K562 (cell line): ENCODE measurements around the gene SLC44A2. TPM values are rescaled to one million over a fixed set of nuclear protein-coding genes. Genes with fewer than 3 reads are reported as not detected.
A peak's percentile ranks its signal among the peaks of the same experiment; 100 is the strongest.

ENCODE experiments used
- ATAC-seq: fragments of 200-7000 bp; cut with Tn5 transposase; 3 replicates; pipeline ENCODE4 v1.9.1; 2020; ENCODE audit warnings: moderate library complexity
- BruUV-seq: library from RNA; stranded (reverse); fragments of 400-500 nt; replicated peaks from 2 replicates; lab custom pipeline; 2021; lab: Mats Ljungman, UMichigan
- CTCF ChIA-PET: fragments of 300-600 bp; formaldehyde crosslinking; extraction: SDS; loops from one replicate; lab custom pipeline; 2021; ENCODE audit warnings: low intra/inter-chr PET ratio; lab: Yijun Ruan, JAX
- POLR2A ChIA-PET: fragments of 300-600, 350-650 bp; sonication (Branson Sonifier 250); formaldehyde crosslinking; extraction: SDS; loops from one replicate; lab custom pipeline; 2021; ENCODE audit warnings: antibody characterized with exemption, inconsistent platforms; lab: Yijun Ruan, JAX
- DNase-seq, 4 experiments: peaks; one replicate each; pipeline versions ENCODE4 v3.0.0 to v3.0.0-alpha.2; 2011 to 2018; ENCODE audit warnings: low spot score in 3 of 4, mixed read lengths in 3 of 4; ENCODE audit errors: extremely low read depth in 1 of 4
- FAIRE-seq: peaks from 2 replicates; lab custom pipeline; 2011; peaks lifted over from hg19 to GRCh38; lab: Jason Lieb, UNC
- H2AFZ ChIP-seq: 2 replicates; pipeline ENCODE4 v1.6.0; 2011; ENCODE audit warnings: low read depth, low read length, control low read depth, inconsistent platforms
- H3K27ac ChIP-seq: fragments of 200-600 bp; 3 replicates; pipeline ENCODE4 v1.8.0; 2011; ENCODE audit warnings: low read depth, mild to moderate bottlenecking, control low read depth, inconsistent platforms, low read length, moderate library complexity, mixed read lengths; ENCODE audit errors: extremely low read depth
- H3K27me3 ChIP-seq, 2 experiments: fragments of 300-600 bp in 1 of 2; 2 replicates in 1 of 2; 3 replicates in 1 of 2; pipeline versions ENCODE4 v1.6.0 to v1.8.0; 2011; ENCODE audit warnings: inconsistent platforms in 2 of 2, low read length in 2 of 2, mild to moderate bottlenecking in 1 of 2, mixed read lengths in 1 of 2, moderate library complexity in 1 of 2; ENCODE audit not compliant: control insufficient read depth in 2 of 2, insufficient read depth in 2 of 2
- H3K36me3 ChIP-seq: fragments of 300-600 bp; 3 replicates; pipeline ENCODE4 v1.8.0; 2011; ENCODE audit warnings: mild to moderate bottlenecking, low read length, inconsistent platforms; ENCODE audit not compliant: control insufficient read depth, insufficient read depth
- H3K4me1 ChIP-seq, 2 experiments: fragments of 200-600 bp in 1 of 2; replicated peaks in 1 of 2; 2 replicates in 1 of 2; 3 replicates in 1 of 2; pipeline versions ENCODE4 v1.5.1 to v1.8.0; 2011; ENCODE audit warnings: inconsistent platforms in 2 of 2, low read length in 2 of 2, mild to moderate bottlenecking in 1 of 2, mixed read lengths in 1 of 2, moderate library complexity in 1 of 2; ENCODE audit not compliant: control insufficient read depth in 2 of 2, insufficient read depth in 2 of 2
- H3K4me2 ChIP-seq: 2 replicates; pipeline ENCODE4 v1.6.1; 2011; ENCODE audit warnings: low read length, control low read depth, inconsistent platforms, mixed read lengths; ENCODE audit not compliant: insufficient read depth
- H3K4me3 ChIP-seq: fragments of 200-600 bp; sonication (generic), shearing (Covaris generic); 2 replicates; pipeline ENCODE4 v1.5.1; 2016; ENCODE audit warnings: control low read depth, inconsistent platforms
- H3K79me2 ChIP-seq: fragments of 200-600 bp; 3 replicates; pipeline ENCODE4 v1.8.0; 2011; ENCODE audit warnings: low read length, inconsistent platforms; ENCODE audit not compliant: control insufficient read depth, insufficient read depth
- H3K9ac ChIP-seq, 2 experiments: 2 replicates each; pipeline versions ENCODE4 v1.6.0 to v1.6.1; 2011; ENCODE audit warnings: low read depth in 2 of 2, low read length in 2 of 2, control low read depth in 1 of 2, inconsistent platforms in 1 of 2, mild to moderate bottlenecking in 1 of 2, mixed read lengths in 1 of 2; ENCODE audit not compliant: insufficient read depth in 1 of 2
- H3K9me1 ChIP-seq: one replicate; pipeline ENCODE4 v1.6.0; 2011; ENCODE audit warnings: inconsistent platforms, mild to moderate bottlenecking, low read length, moderate library complexity; ENCODE audit not compliant: control insufficient read depth, insufficient read depth
- H3K9me3 ChIP-seq: replicated peaks from 2 replicates; pipeline ENCODE4 v1.5.1; 2011; ENCODE audit warnings: low read depth, low read length, inconsistent platforms; ENCODE audit not compliant: control insufficient read depth, insufficient read depth
- H4K20me1 ChIP-seq: replicated peaks from 2 replicates; pipeline ENCODE4 v1.6.1; 2011; ENCODE audit warnings: low read length, inconsistent platforms, mixed read lengths; ENCODE audit not compliant: control insufficient read depth, insufficient read depth
- DACH1 ChIP-seq: fragments of 450-650 bp; IDR thresholded peaks from 2 replicates; pipeline ENCODE4 v1.6.1; 2018; ENCODE audit not compliant: partially characterized antibody
- FOXJ2 ChIP-seq: fragments of 200-800 bp; sonication (Bioruptor generic); IDR thresholded peaks from 2 replicates; pipeline ENCODE4 v1.6.1; 2016; ENCODE audit warnings: missing genetic modification characterization, missing compliant biosample characterization
- GABPB1 ChIP-seq: sonication (generic); formaldehyde crosslinking; IDR thresholded peaks from 2 replicates; pipeline ENCODE4 v1.8.0; 2022; ENCODE audit warnings: mild to moderate bottlenecking, missing genetic modification reagents
- HNRNPUL1 ChIP-seq: fragments of 200-400 bp; formaldehyde crosslinking; IDR thresholded peaks from 2 replicates; pipeline ENCODE4 v1.6.1; 2017; ENCODE audit warnings: low read length
- ILK ChIP-seq: fragments of 450-650 bp; IDR thresholded peaks from 2 replicates; pipeline ENCODE4 v1.6.1; 2016; ENCODE audit warnings: missing genetic modification characterization, low read depth, mild to moderate bottlenecking, missing compliant biosample characterization, moderate library complexity, borderline replicate concordance
- KDM1A ChIP-seq, 2 experiments: fragments of 450-650 bp; IDR thresholded peaks; 2 replicates each; pipeline ENCODE4 v1.6.1; 2016; ENCODE audit warnings: mild to moderate bottlenecking in 2 of 2
- MAX ChIP-seq: sonication (generic); formaldehyde crosslinking; IDR thresholded peaks from 2 replicates; pipeline ENCODE4 v1.9.0; 2022; ENCODE audit warnings: mild to moderate bottlenecking, missing genetic modification reagents
- MAZ ChIP-seq, 2 experiments: fragments of 450-650 bp in 1 of 2; sonication (generic) in 1 of 2; formaldehyde crosslinking; IDR thresholded peaks in 1 of 2; conservative IDR thresholded peaks in 1 of 2; 2 replicates each; pipeline versions ENCODE4 v1.4.0 to v1.5.0; 2020; ENCODE audit warnings: mild to moderate bottlenecking in 1 of 2, missing genetic modification reagents in 1 of 2
- OTX1 ChIP-seq: fragments of 450-650 bp; formaldehyde crosslinking; IDR thresholded peaks from 2 replicates; pipeline ENCODE4 v1.4.0; 2022; ENCODE audit warnings: mild to moderate bottlenecking
- PHTF2 ChIP-seq: fragments of 250-450 bp; sonication (Bioruptor Pico); IDR thresholded peaks from 2 replicates; pipeline ENCODE4 v1.5.0; 2021; ENCODE audit warnings: mild to moderate bottlenecking
- POLR2AphosphoS2 ChIP-seq: IDR thresholded peaks from 2 replicates; pipeline ENCODE4 v1.6.1; 2012; ENCODE audit warnings: low read length, improper control_type of control experiment
- SNIP1 ChIP-seq: fragments of 450-650 bp; IDR thresholded peaks from 2 replicates; pipeline ENCODE4 v1.7.1; 2017; ENCODE audit warnings: low read depth, mild to moderate bottlenecking
- SRSF7 ChIP-seq: fragments of 200-400 bp; formaldehyde crosslinking; optimal IDR thresholded peaks from 2 replicates; pipeline ENCODE3; 2017; ENCODE audit warnings: mild to moderate bottlenecking, low read depth, low read length
- TEAD1 ChIP-seq, 2 experiments: fragments of 450-650 bp in 1 of 2; sonication (generic) in 1 of 2; formaldehyde crosslinking; IDR thresholded peaks; 2 replicates each; pipeline versions ENCODE4 v1.4.0 to v1.8.0; 2020 to 2022; ENCODE audit warnings: mild to moderate bottlenecking in 2 of 2, missing genetic modification reagents in 1 of 2
- ZNF263 ChIP-seq: sonication (generic); formaldehyde crosslinking; IDR thresholded peaks from 2 replicates; pipeline ENCODE4 v1.8.0; 2022; ENCODE audit warnings: mild to moderate bottlenecking, missing genetic modification reagents, borderline replicate concordance
- WGBS: fragments of 100-300 bp; shearing (Covaris generic); methylation state at CpG from one replicate; pipeline ENCODE4 v1.1.6; 2016; ENCODE audit warnings: low coverage, mixed read lengths; ENCODE audit not compliant: insufficient coverage; ENCODE audit errors: missing lambda C conversion rate; 5-methylcytosine and 5-hydroxymethylcytosine counted together
- in situ Hi-C: fragments of 300-500 bp; cut with MboI; formaldehyde crosslinking; loops from 4 replicates; pipeline ENCODE4 v1.15.0; 2018; ENCODE audit warnings: inconsistent platforms, mixed read lengths
- intact Hi-C: fragments of 100-400 bp; cut with micrococcal nuclease; formaldehyde crosslinking; loops from 2 replicates; pipeline ENCODE4 v1.14.2; 2022
- polyA plus RNA-seq, 8 experiments: library from polyadenylated mRNA; depleted of rRNA in 4 of 8; stranded (reverse) in 5 of 8; unstranded in 3 of 8; fragments of >200 nt; fragmentation: Nextera tagmentation in 2 of 8; fragmentation: Illumina TruSeq in 1 of 8; extraction: Ambion mirVana in 2 of 8; extraction: Trizol in 1 of 8; gene quantifications; 2 replicates each; pipeline versions ENCODE4 v1.2.1 to v1.2.3, GENCODE V29; 2011 to 2014; ENCODE audit warnings: inconsistent platforms in 1 of 8, missing spikeins in 1 of 8
- total RNA-seq, 7 experiments: library from RNA; depleted of rRNA in 6 of 7; stranded (reverse); fragments of >200 nt in 6 of 7; fragmentation: Illumina TruSeq in 2 of 7; extraction: Trizol in 2 of 7; gene quantifications; 2 replicates each; pipeline versions ENCODE4 v1.2.1 to v1.2.3, GENCODE V29; 2011 to 2021; ENCODE audit warnings: low replicate concordance in 1 of 7
- TF ChIP-seq, protein P1 (sequence below): sonication (generic); formaldehyde crosslinking; IDR thresholded peaks from 2 replicates; pipeline ENCODE4 v1.8.0; 2022; ENCODE audit warnings: mild to moderate bottlenecking, missing genetic modification reagents
- TF ChIP-seq, protein P2 (sequence below): fragments of 450-650 bp; formaldehyde crosslinking; IDR thresholded peaks from 2 replicates; pipeline ENCODE4 v1.4.0; 2020; ENCODE audit warnings: mild to moderate bottlenecking, moderate library complexity
- TF ChIP-seq, protein P3 (sequence below): fragments of 450-650 bp; formaldehyde crosslinking; IDR thresholded peaks from 2 replicates; pipeline ENCODE4 v1.4.0; 2020; ENCODE audit warnings: mild to moderate bottlenecking

Gene SLC44A2
- total and polyA plus RNA-seq, 9 of the 15 experiments (the other 6 are each of a cell fraction or from before 2014, with no cell fraction given), result 1.1 to 34.2 (median 8.1) TPM

DNA sequence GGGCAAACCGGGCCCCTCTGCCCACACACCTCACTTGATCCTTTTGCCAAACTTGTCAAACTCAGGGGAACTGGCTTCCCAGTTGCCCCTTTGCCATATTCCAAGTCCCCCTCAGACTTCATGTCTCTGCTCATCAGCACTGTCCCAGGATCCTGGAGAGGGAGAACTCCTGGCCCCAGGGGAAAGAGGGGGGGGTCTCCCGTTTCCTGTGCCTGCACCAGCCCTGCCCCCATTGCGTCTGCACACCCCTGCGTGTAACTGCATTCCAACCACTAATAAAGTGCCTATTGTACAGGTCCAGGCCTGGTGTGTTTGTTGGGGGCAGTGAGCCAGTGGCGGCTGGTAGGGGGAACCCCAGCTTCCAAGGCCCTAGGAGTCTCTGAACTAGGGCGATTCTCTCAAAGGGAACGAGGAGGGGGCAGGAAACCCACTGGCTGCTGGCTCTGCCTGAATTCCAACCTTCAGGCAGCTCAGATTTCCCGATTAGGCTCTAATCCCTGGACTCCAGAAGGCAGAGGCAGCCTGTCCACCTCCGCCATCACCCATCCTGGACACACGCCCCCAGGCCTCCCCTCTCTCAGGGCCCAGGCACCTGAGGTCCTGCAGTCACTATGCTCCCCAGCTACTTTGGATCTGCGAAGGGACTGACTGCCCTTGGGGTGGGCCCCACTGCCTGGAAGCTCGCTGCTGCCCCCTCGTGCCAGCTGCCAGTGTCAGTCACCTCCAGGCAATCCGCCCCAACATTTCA, 19.1 kb downstream of the SLC44A2 start:
- peak; percentile 88 to 92 (median 91) for DNase-seq
- Histone ChIP-seq H3K9me1 (peaks cover 4% of the 10 kb centered on the region), H3K4me1 (peaks cover 8 to 14% of the 10 kb centered on the region in 2 experiments; a peak in 3 of 5 replicates), H3K79me2 (no peaks in the 10 kb centered on the region), H3K9me3 (no peaks in the 10 kb centered on the region), H3K27ac (no peak overlapping the region), H3K27me3 (no peaks in the 10 kb centered on the region), H4K20me1 (no peaks in the 10 kb centered on the region), H3K9ac (peak overlapping the region in 1 of 2 experiments; percentile 26; a peak in 2 of 4 replicates), H2AFZ (no peak overlapping the region), H3K36me3 (peaks cover 5% of the 10 kb centered on the region; the same call in 1 of the 3 replicates), H3K4me3 (no peak overlapping the region), H3K4me2 (0 out of 2 replicates have a peak overlapping the region, but pooled peaks have one; percentile 18)
- POLR2A ChIA-PET, result interaction anchor here (0.9 to 2.2 kb wide), 5 partner anchors 11 to 128 kb away, joined by 4 to 9 read pairs (median 4); no protein-coding TSS in a partner anchor
- peak; percentile 96 for ATAC-seq
- in situ Hi-C loops (loop anchor here (5.0 kb wide), 1 partner anchor 62 kb away; no protein-coding TSS in a partner anchor), intact Hi-C loops (loop anchor here (1.0 kb wide), 2 partner anchors 63 to 103 kb away; no protein-coding TSS in a partner anchor)
- FAIRE-seq, result peak; percentile 89
- no TSS peak for BruUV-seq
- WGBS, result 14% methylated on average over 11 of the region's 14 CpGs
- CTCF ChIA-PET, result interaction anchor here (0.6 to 4.4 kb wide), 4 partner anchors 60 to 72 kb away, joined by 3 to 84 read pairs (median 8); no protein-coding TSS in a partner anchor
- TF ChIP-seq MAZ (CRISPR knock-in tag; conservative IDR thresholded peaks at IDR 0.05 in 1 of 2, IDR thresholded peaks at IDR 0.05 in 1 of 2) (peak in 1 of 2 experiments; percentile 69; a peak in 3 of 4 replicates), PHTF2 (CRISPR knock-in tag) (no peak), FOXJ2 (tag) (no peak), ILK (tag) (no peak), ZNF263 (no peak), OTX1 (CRISPR knock-in tag) (peak; percentile 8; the same call in 1 of the 2 replicates), MAX (CRISPR knock-in tag) (peak; percentile 93), TEAD1 (CRISPR knock-in tag; IDR thresholded peaks at IDR 0.05) (peak; percentile 42 to 63; a peak in 1 of 4 replicates), POLR2AphosphoS2 (0 out of 2 replicates have a peak, but pooled peaks have one; percentile 20), SNIP1 (peak; percentile 69; the same call in 1 of the 2 replicates), HNRNPUL1 (no peak), KDM1A (IDR thresholded peaks at IDR 0.05) (no peak), GABPB1 (CRISPR knock-in tag) (0 out of 2 replicates have a peak, but pooled peaks have one; percentile 40), DACH1 (no peak), SRSF7 (no peak)
- TF ChIP-seq, protein P1, sequence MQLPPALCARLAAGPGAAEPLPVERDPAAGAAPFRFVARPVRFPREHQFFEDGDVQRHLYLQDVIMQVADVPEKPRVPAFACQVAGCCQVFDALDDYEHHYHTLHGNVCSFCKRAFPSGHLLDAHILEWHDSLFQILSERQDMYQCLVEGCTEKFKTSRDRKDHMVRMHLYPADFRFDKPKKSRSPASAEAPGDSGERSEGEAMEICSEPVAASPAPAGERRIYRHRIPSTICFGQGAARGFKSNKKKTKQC, result 0 out of 2 replicates have a peak, but pooled peaks have one; percentile 39
- TF ChIP-seq, protein P2, sequence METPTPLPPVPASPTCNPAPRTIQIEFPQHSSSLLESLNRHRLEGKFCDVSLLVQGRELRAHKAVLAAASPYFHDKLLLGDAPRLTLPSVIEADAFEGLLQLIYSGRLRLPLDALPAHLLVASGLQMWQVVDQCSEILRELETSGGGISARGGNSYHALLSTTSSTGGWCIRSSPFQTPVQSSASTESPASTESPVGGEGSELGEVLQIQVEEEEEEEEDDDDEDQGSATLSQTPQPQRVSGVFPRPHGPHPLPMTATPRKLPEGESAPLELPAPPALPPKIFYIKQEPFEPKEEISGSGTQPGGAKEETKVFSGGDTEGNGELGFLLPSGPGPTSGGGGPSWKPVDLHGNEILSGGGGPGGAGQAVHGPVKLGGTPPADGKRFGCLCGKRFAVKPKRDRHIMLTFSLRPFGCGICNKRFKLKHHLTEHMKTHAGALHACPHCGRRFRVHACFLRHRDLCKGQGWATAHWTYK (CRISPR knock-in tag), result peak; percentile 52; the same call in 1 of the 2 replicates
- TF ChIP-seq, protein P3, sequence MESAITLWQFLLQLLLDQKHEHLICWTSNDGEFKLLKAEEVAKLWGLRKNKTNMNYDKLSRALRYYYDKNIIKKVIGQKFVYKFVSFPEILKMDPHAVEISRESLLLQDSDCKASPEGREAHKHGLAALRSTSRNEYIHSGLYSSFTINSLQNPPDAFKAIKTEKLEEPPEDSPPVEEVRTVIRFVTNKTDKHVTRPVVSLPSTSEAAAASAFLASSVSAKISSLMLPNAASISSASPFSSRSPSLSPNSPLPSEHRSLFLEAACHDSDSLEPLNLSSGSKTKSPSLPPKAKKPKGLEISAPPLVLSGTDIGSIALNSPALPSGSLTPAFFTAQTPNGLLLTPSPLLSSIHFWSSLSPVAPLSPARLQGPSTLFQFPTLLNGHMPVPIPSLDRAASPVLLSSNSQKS (CRISPR knock-in tag), result no peak
